Measurements from ENCODE around the gene ABCG5. TPM values are rescaled to one million over a fixed set of nuclear protein-coding genes. Genes with fewer than 3 reads are reported as not detected.

Gene ABCG5
- total RNA-seq, 1 donor from 2014 or later = not detected

DNA sequence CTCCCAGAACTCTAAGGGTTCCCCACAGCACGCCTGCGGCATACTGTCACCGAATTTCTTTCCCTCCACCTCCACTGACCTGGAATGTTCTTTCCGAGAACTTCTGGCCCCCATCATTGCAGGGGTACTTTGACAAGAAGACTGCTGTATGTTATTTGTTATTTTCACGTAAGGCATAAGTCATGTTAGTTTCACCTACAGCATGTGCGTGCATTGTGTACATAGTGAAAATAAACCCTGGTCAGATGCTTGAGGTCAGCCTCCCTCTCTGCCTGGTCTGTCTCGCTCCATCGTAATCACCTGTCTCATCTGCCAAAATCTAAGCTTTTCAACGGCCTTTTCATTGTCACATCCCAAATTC, 4.2 kb upstream of the ABCG5 start:
- intact Hi-C loops (cut with micrococcal nuclease) = no loop called here

- intact Hi-C loops (cut with micrococcal nuclease) = no loop called here
Measured at GRCh38 chr2:43841949-43842865, 3.6 kb upstream of the ABCG5 start.

- intact Hi-C loops (cut with micrococcal nuclease) = no loop called here
Measured at GRCh38 chr2:43840965-43841364, 2.3 kb upstream of the ABCG5 start.

- intact Hi-C loops (cut with micrococcal nuclease) = no loop called here
Measured at GRCh38 chr2:43839776-43840564, 1.3 kb upstream of the ABCG5 start.

GRCh38 chr2:43837831-43838559, 644 bp downstream of the ABCG5 start:
- intact Hi-C loops (cut with micrococcal nuclease) = no loop called here

DNA sequence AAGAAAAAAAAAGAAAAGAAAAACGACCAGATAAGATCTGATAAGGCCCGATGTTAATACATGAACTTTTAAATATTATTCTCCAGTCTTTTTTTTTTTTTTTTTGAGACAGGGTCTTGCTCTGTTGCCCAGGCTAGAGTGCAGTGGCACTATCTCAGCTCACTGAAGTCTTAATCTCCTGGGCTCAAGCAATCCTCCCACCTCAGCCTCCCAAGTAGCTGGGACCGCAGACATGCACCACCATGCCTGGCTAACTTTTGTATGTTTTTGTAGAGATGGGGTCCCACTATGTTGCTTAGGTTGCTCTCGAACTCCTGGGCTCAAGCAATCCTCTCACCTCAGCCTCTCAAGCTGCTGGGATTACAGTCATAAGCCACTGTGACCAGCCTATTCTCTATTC, 1.6 kb downstream of the ABCG5 start:
- intact Hi-C loops (cut with micrococcal nuclease) = no loop called here

DNA sequence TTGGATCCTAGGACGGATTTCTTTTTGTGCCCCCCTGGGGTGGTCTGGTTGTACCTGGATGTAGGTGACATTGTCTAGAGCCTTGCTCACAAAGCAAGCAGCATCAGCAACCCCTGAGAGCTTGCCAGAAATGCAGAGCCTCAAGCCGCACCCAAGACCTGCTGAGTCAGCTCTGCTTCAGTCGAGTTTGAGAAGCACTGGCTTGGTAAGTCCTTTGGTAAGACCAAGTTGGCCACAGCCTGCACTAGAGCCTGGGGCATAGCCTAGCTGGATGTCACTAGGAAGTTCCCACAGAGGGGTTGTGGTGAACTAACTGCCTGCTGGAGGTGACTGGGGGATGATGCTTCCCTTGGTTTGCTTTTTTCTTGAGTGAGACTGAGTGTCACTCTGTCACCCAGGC, 6.2 kb downstream of the ABCG5 start:
- intact Hi-C loops (cut with micrococcal nuclease) = no loop called here

- intact Hi-C loops (cut with micrococcal nuclease) = no loop called here
Measured at GRCh38 chr2:43831543-43832294, 6.9 kb downstream of the ABCG5 start.

GRCh38 chr2:43826305-43827250, 12.1 kb downstream of the ABCG5 start:
- intact Hi-C loops (cut with micrococcal nuclease) = no loop called here

DNA sequence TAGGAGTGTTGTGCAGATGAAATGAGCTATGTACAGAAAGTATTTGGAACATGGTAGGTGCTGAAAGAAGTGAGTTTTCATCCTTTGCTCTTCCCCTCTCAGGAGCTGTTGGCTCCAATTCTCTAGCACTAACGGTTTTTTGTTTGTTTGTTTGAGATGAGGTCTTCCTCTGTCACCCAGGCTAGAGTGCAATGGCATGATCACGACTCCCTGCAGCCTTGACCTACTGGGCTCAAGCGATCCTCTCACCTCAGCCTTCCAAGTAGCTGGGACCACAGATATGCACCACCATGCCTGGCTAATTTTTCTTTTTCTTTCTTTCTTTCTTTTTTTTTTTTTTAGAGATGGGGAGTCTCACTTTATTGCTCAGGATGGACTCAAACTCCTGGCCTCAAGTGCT, 12.8 kb downstream of the ABCG5 start:
- intact Hi-C loops (cut with micrococcal nuclease) = no loop called here

DNA sequence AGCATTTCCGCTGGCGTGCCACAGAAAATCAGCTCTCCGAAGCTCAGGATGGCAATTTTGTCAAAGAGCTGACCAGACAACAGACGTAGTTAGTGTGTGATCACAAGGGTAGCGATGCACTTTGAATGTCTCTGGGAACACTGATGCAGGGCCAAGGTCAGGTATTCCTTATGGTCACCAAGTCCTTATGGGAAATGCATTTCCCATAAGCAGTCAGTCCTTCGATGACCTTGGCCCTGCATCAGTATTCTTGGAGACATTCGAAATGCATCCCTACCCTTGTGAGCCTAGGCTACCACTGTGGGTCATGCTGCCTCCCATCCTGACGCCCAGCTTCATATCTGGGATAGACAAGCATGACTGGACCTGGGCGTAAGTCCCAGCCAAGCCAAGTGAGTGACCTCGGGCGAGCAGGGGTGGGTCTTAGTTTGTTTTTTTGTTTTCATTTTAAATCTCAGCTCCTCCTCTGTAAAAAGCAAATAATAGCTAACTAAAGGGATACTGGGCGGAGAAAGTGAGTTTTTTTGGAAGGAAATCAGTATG, 13.6 kb downstream of the ABCG5 start:
- intact Hi-C loops (cut with micrococcal nuclease) = no loop called here

DNA sequence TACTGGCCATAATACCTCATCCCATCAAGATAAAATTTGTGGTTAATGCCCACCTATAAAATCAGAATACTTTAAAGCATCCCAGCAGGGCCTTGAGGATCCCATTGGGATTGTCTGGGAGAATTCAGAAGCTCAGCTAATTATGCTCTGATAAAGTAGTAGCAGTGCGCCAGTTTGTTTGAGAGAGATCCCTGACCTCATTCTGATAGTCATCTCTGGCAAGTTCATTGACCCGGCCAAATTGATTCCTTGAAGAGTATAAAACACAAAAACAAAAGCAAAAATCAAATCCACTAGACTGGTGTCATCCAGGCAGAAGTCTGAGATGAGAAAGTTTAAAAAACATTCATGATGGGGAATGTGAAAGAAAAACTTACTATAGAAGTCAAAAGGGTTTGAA, 14.1 kb downstream of the ABCG5 start:
- intact Hi-C loops (cut with micrococcal nuclease) = no loop called here

GRCh38 chr2:43823751-43824150, 14.9 kb downstream of the ABCG5 start:
- intact Hi-C loops (cut with micrococcal nuclease) = no loop called here

DNA sequence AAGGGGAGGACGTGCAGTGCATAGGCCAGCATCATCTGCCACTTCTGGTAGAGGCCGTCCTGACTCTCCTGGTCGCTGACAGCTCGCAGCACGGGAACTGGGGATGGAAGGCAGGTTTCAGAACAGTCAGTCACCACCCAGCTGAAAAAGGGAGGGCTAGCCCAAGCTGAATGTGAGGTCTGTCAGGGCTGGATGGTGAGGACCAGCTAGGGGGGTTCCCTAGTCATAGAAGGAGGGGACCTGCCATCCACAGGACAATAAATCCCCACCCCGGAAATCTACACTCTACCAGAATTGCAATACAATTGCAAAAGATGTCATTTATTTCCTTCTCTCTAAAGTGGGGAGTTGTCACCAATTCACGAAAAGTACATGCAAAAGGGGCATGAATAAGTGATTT, 15.8 kb downstream of the ABCG5 start:
- intact Hi-C loops (cut with micrococcal nuclease) = no loop called here

GRCh38 chr2:43819491-43820163, 19.0 kb downstream of the ABCG5 start:
- intact Hi-C loops (cut with micrococcal nuclease) = no loop called here

DNA sequence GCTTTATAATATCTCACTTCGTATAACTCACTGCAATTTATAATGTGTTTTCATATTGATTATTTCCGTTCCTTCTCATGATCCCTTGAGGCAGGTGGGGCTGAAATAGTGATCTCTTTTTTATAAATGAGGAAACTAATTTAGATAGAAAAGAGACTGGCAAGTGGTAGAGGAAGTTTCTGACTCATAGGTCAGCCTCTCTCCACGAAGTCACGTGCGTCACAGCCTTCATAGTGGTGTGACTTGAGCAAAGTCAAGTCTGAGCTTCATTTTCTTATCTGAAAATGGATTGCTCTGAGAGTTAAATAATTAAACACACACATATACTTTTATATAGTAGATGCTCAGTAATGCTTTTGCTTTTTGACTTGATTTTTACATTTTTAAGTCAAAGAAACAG, 19.9 kb downstream of the ABCG5 start:
- intact Hi-C loops (cut with micrococcal nuclease) = no loop called here

DNA sequence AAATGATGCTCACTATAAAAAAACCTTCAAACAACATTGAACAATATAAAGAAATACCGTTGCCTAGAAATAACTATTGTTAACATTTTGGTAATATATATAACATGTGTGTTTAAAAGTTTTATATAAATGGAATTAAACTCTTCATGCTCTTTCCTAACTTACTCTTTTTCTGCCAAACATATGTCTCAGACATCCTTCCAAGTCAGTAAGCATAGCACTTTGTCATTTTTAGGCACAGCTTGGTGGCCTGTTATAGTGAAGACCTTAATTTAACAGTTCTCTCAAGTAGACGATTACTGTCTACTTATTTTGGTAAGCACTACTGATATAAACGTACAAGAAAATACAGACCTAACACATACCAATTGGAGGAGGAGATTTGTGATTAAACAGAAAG, 23.9 kb downstream of the ABCG5 start:
- intact Hi-C loops (cut with micrococcal nuclease) = no loop called here

DNA sequence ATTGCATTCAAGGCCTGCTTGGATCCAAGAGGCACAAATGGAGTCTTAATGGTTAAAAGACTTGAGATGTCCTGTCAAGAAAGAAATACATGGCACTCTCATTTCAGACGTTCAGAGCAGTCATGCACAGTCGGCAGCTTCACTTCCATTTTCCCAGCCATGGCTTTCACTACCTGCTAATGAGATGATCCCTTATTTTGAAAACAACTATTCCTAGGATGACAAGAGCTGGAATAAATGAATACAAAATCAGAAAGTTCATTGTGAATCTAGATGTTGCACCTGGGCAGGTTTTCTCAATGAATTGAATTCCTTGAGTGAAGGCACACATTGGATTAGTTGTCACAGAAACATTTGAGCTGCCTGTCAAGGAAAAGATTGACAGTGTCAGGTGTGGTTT, 25.7 kb downstream of the ABCG5 start:
- intact Hi-C loops (cut with micrococcal nuclease) = no loop called here

- intact Hi-C loops (cut with micrococcal nuclease) = no loop called here
Measured at GRCh38 chr2:43812006-43812405, 26.6 kb downstream of the ABCG5 start.
